NOMO-1 (cell line): ENCODE results near the gene LTBP1.
"Not testable (repeated sequence)": the region's sequence is repeated elsewhere in the genome, so short reads cannot be mapped to it uniquely, and the experiment has no call there.

ENCODE experiments used
- DNase-seq, 2 experiments: peaks; one replicate each; lab custom pipeline; 2025; ENCODE audit not compliant: unreplicated experiment in 2 of 2; lab: John Stamatoyannopoulos, UW

The LTBP1 gene

GRCh38 chr2:33214436-33214835 is 267.7 kb downstream of the LTBP1 start:
- no peak for DNase-seq

- no peak for DNase-seq
These were observed 268.1 kb downstream of the LTBP1 start for GRCh38 chr2:33214857-33215256.

GRCh38 chr2:33215299-33215698 is 268.5 kb downstream of the LTBP1 start:
- no peak for DNase-seq

GRCh38 chr2:33215983-33216382 is 269.2 kb downstream of the LTBP1 start:
- DNase-seq = no peak

- DNase-seq = no peak
These were observed 269.9 kb downstream of the LTBP1 start for GRCh38 chr2:33216508-33217182.

- DNase-seq = no peak
These were observed 270.7 kb downstream of the LTBP1 start for GRCh38 chr2:33217406-33217805.

GRCh38 chr2:33219114-33219513 is 272.4 kb downstream of the LTBP1 start:
- DNase-seq = no peak

- DNase-seq = no peak
These were observed 273.1 kb downstream of the LTBP1 start for GRCh38 chr2:33219850-33220275.

- no peak for DNase-seq
These were observed 273.8 kb downstream of the LTBP1 start for GRCh38 chr2:33220533-33220932.

- no peak for DNase-seq
These were observed 274.5 kb downstream of the LTBP1 start for GRCh38 chr2:33221046-33221784.

GRCh38 chr2:33222309-33222708 is 275.6 kb downstream of the LTBP1 start:
- DNase-seq = no peak

- DNase-seq = no peak
These were observed 277.1 kb downstream of the LTBP1 start for GRCh38 chr2:33223856-33224255.

- no peak for DNase-seq
These were observed 278.6 kb downstream of the LTBP1 start for GRCh38 chr2:33225350-33225749.

GRCh38 chr2:33226546-33226945 is 279.8 kb downstream of the LTBP1 start:
- no peak for DNase-seq

GRCh38 chr2:33229646-33230045 is 282.9 kb downstream of the LTBP1 start:
- DNase-seq = no peak

- no peak for DNase-seq
These were observed 283.4 kb downstream of the LTBP1 start for GRCh38 chr2:33230195-33230594.

- DNase-seq = no peak
These were observed 284.1 kb downstream of the LTBP1 start for GRCh38 chr2:33230842-33231241.

GRCh38 chr2:33235559-33235958 is 288.8 kb downstream of the LTBP1 start:
- DNase-seq = not testable (repeated sequence)

GRCh38 chr2:33236482-33237385 is 290.0 kb downstream of the LTBP1 start:
- DNase-seq = no peak

- DNase-seq = no peak
These were observed 291.4 kb downstream of the LTBP1 start for GRCh38 chr2:33238111-33238510.

- DNase-seq = no peak
These were observed 293.4 kb downstream of the LTBP1 start for GRCh38 chr2:33240178-33240577.
